Vein endothelial cell (primary cell): ENCODE data around the gene GPR15LG. TPM values are rescaled to one million over a fixed set of nuclear protein-coding genes. Genes with fewer than 3 reads are reported as not detected.

Experiments
- total RNA-seq: library from RNA; depleted of rRNA; stranded (reverse); fragments of >200 nt; gene quantifications from 2 replicates; pipeline ENCODE4 v1.2.3, GENCODE V29; 2012

GPR15LG gene
- total RNA-seq = not detected in 2 replicates

GRCh38 chr10:84173501-84173929, at the start of gene GPR15LG:
GPR15LG (plus strand) TSS chr10:84173801; CDS start chr10:84173852, 51 bp downstream.

GRCh38 chr10:84139126-84140035, 34.2 kb upstream of the GPR15LG start, which contains the start of gene GHITM:
GHITM (plus strand) TSS chr10:84139509; CDS start chr10:84141501, 1,992 bp downstream.

GRCh38 chr10:84194424-84195043, 20.9 kb downstream of the GPR15LG start, which contains the start of gene CDHR1:
CDHR1 (plus strand) TSS chr10:84194537; CDS start chr10:84194761, 224 bp downstream.

GRCh38 chr10:84225427-84226173, 52.0 kb downstream of the GPR15LG start, which contains the start of gene LRIT2:
LRIT2 (minus strand) TSS chr10:84225544; CDS start chr10:84225520, 24 bp downstream.

Other genes starting within 250 kb of the GPR15LG start
- 137 and 149 TPM in 2 replicates for gene GHITM, start 34.3 kb upstream of the GPR15LG start, total RNA-seq
- 0.10 TPM in 1 of 2 replicates, not detected in the other for gene CDHR1, start 20.7 kb downstream of the GPR15LG start, total RNA-seq
- not detected in 2 replicates for gene LRIT2, start 51.7 kb downstream of the GPR15LG start, total RNA-seq
- gene LRIT1, start 67.7 kb downstream of the GPR15LG start, total RNA-seq = not detected in 2 replicates
- gene RGR, start 71.3 kb downstream of the GPR15LG start, total RNA-seq = not detected in 2 replicates
- gene CCSER2, start 154.8 kb downstream of the GPR15LG start, total RNA-seq = 33.3 and 45.9 TPM in 2 replicates